Stimulated activated CD4-positive, alpha-beta T cell treated with anti-CD3 and anti-CD28 coated beads, TNF-alpha, amount 100 ng/mL, for 48 hours (primary cell): ENCODE measurements around the gene SRP54.
"Not testable (repeated sequence)": the region's sequence is repeated elsewhere in the genome, so short reads cannot be mapped to it uniquely, and the experiment has no call there.

ENCODE experiments used
- DNase-seq, 3 donors: peaks; one replicate each; pipeline ENCODE4 v3.0.0-alpha.2; 2020; ENCODE audit warnings: low read depth in 3 of 3

The SRP54 gene

GRCh38 chr14:34983148-34983760 lies 462 bp downstream of the SRP54 start:
- DNase-seq, result no peak

- DNase-seq, result no peak
Observed at GRCh38 chr14:34983786-34984185, 994 bp downstream of the SRP54 start.

GRCh38 chr14:34985740-34986139 lies 2.9 kb downstream of the SRP54 start:
- DNase-seq, result no peak

GRCh38 chr14:34987180-34987579 lies 4.4 kb downstream of the SRP54 start:
- DNase-seq, result no peak

GRCh38 chr14:34989762-34990161 lies 7.0 kb downstream of the SRP54 start:
- DNase-seq, result no peak

GRCh38 chr14:34993426-34993825 lies 10.6 kb downstream of the SRP54 start:
- DNase-seq, result no peak

GRCh38 chr14:34994668-34995067 lies 11.9 kb downstream of the SRP54 start:
- DNase-seq, result no peak

GRCh38 chr14:34997762-34998161 lies 15.0 kb downstream of the SRP54 start:
- DNase-seq, result no peak

GRCh38 chr14:34999500-34999899 lies 16.7 kb downstream of the SRP54 start:
- DNase-seq, result no peak

GRCh38 chr14:35001621-35002020 lies 18.8 kb downstream of the SRP54 start:
- no peak for DNase-seq

- no peak for DNase-seq
Observed at GRCh38 chr14:35004839-35005238, 22.0 kb downstream of the SRP54 start.

- no peak for DNase-seq
Observed at GRCh38 chr14:35016568-35016967, 33.8 kb downstream of the SRP54 start.

GRCh38 chr14:35020713-35021112 lies 37.9 kb downstream of the SRP54 start:
- DNase-seq, result no peak

GRCh38 chr14:35028435-35028834 lies 45.6 kb downstream of the SRP54 start:
- no peak for DNase-seq

GRCh38 chr14:35032562-35032961 lies 49.8 kb downstream of the SRP54 start:
- DNase-seq, result no peak

- no peak for DNase-seq
Observed at GRCh38 chr14:35034440-35034833, 51.6 kb downstream of the SRP54 start.

- not testable (repeated sequence) for DNase-seq
Observed at GRCh38 chr14:35034944-35035554, 52.3 kb downstream of the SRP54 start.

GRCh38 chr14:35038312-35038711 lies 55.5 kb downstream of the SRP54 start:
- DNase-seq, result not testable (repeated sequence)

- no peak for DNase-seq
Observed at GRCh38 chr14:35042632-35043031, 59.8 kb downstream of the SRP54 start.

- no peak for DNase-seq
Observed at GRCh38 chr14:35043046-35043445, 60.3 kb downstream of the SRP54 start.

GRCh38 chr14:35044939-35045797 lies 62.4 kb downstream of the SRP54 start:
- DNase-seq, result no peak

GRCh38 chr14:35045798-35046047 lies 62.9 kb downstream of the SRP54 start:
- DNase-seq, result no peak

- peak; percentile 98 to 99 (median 98) for DNase-seq
Observed at GRCh38 chr14:35046048-35046750, 63.4 kb downstream of the SRP54 start, which contains the start of gene FAM177A1. Gene FAM177A1 (plus strand): TSS chr14:35046272. CDS start chr14:35046464, 192 bp downstream.
